ENCODE measurements around the gene ZCCHC13.
A peak's percentile ranks its signal among the peaks of the same experiment; 100 is the strongest.

- TF ChIP-seq EZH2 (IDR thresholded peaks at IDR 0.05) (no peak), POLR2AphosphoS5 (IDR thresholded peaks at IDR 0.05; ENCODE audit: borderline replicate concordance, low read depth, low read length) (peak; percentile 78)
These were observed 11.8 kb upstream of the ZCCHC13 start for GRCh38 chrX:74291964-74292807.

Measured in SK-N-MC (cell line).